ENCODE measurements around the gene RBMY1F.
"Not testable (repeated sequence)": the region's sequence is repeated elsewhere in the genome, so short reads cannot be mapped to it uniquely, and the experiment has no call there.

RBMY1F gene

DNA sequence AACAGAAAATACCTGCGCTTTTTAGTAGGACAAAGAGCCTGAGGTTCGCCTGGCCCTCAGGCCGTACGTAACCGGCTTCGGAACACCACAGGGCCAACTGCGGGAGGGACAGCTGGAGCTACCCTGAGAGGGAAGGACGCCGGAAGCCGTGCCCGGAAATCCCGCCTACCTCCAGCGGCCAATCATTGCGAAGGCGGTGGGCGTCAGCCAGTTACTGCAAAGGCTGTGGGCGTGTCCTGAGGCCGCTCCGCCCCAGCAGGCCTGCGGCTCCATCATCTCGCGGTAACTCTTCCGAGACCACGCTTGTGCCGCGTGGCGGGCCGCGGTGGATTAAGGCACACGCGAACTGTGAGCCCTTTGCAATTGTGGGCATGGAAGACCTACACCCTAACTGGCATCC is at the start of gene RBMY1F:
Gene RBMY1F, minus strand, starts transcription at position 101 of the 400 bp plus-strand sequence. CDS start 1,954 bp downstream, outside the sequence.
- DNase-seq = not testable (repeated sequence)

GRCh38 chrY:22151144-22151543 is 31.6 kb downstream of the RBMY1F start:
- DNase-seq = not testable (repeated sequence)

GRCh38 chrY:22141011-22141695 is 41.6 kb downstream of the RBMY1F start:
- not testable (repeated sequence) for DNase-seq

DNA sequence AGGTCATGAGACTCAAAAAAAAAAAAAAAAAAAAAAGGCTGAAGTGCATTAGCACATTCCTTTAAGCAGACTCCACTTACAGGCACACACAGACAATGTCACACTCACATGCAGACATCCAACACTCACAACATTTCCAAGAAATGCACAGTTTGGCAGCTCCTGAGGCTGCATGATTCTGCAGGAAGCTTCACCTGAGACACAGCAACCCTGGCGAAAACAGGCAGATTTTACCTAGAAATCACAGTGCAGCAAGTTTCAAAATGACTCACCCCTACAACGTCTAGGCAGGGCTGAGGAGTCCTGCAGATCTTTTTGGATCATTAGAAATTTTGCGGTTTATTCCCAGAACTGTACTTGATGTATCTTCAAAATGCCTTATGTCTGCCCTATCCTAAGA is 48.0 kb downstream of the RBMY1F start:
- not testable (repeated sequence) for DNase-seq

GRCh38 chrY:22130494-22130893 is 52.2 kb downstream of the RBMY1F start:
- not testable (repeated sequence) for DNase-seq

Measured in NCI-H1417 treated with DMSO at 0.1 percent for 48 hours (cell line).